DOHH2 (cell line): ENCODE data around the gene PMVK.

ENCODE experiments used
- EZH2phosphoT487 ChIP-seq: fragments of 200-600 bp; sonication (generic); IDR thresholded peaks from 2 replicates; pipeline ENCODE4 v1.6.1; 2017; ENCODE audit warnings: borderline replicate concordance, mild to moderate bottlenecking, antibody characterized with exemption, low read length, moderate library complexity, mixed read lengths
- TF ChIP-seq, protein P1 (sequence below): fragments of 200-600 bp; sonication (generic); IDR thresholded peaks from one replicate; pipeline ENCODE4 v1.5.1; 2014; ENCODE audit warnings: antibody characterized with exemption, mild to moderate bottlenecking, low read depth, low read length; ENCODE audit not compliant: poor library complexity, severe bottlenecking

DNA sequence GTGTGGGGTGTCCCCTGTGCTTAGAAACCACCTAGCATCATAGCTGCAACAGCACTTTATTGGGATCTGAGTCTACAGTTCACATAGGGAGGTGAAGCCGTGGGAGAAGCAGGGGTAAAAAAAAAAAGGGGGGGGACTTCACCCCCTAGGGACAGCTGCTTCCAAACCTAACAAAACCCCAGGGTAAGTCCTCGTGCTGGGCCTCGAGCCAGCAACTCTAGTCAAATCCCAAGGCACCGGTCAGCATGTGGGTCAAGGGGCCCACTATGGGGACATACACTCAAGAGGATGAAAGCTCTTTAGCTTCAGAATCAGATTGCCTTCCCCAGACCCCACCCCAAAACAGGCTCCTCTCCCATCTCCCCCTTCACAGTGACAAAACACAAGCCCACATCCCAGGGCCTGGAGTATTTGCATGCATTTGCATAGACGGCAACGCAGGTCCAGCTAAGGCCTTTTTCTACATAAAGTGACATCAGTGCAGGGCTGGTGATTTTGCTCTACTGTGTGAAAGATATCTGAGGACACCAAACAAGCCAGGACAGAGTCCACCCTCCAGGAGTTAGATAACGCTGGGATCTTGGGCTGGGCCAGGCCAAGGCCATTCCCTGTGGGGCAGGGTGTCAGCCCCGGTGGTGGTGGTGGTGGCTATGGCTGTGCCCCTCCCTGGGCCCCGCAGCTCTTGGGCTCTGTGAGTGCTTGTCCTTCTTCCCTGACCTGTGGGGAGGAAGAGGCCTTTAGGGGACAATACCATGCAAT is 8.1 kb upstream of the PMVK start:
- TF ChIP-seq EZH2phosphoT487: no peak
- TF ChIP-seq, protein P1, sequence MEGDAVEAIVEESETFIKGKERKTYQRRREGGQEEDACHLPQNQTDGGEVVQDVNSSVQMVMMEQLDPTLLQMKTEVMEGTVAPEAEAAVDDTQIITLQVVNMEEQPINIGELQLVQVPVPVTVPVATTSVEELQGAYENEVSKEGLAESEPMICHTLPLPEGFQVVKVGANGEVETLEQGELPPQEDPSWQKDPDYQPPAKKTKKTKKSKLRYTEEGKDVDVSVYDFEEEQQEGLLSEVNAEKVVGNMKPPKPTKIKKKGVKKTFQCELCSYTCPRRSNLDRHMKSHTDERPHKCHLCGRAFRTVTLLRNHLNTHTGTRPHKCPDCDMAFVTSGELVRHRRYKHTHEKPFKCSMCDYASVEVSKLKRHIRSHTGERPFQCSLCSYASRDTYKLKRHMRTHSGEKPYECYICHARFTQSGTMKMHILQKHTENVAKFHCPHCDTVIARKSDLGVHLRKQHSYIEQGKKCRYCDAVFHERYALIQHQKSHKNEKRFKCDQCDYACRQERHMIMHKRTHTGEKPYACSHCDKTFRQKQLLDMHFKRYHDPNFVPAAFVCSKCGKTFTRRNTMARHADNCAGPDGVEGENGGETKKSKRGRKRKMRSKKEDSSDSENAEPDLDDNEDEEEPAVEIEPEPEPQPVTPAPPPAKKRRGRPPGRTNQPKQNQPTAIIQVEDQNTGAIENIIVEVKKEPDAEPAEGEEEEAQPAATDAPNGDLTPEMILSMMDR: no peak
